ENCODE results near the gene KCNMA1. TPM values are rescaled to one million over a fixed set of nuclear protein-coding genes. Genes with fewer than 3 reads are reported as not detected.
"Not testable (repeated sequence)": the region's sequence is repeated elsewhere in the genome, so short reads cannot be mapped to it uniquely, and the experiment has no call there.

Gene KCNMA1
- total RNA-seq, 4 donors from 2014 or later: 68.4 to 170 (median 119) TPM

DNA sequence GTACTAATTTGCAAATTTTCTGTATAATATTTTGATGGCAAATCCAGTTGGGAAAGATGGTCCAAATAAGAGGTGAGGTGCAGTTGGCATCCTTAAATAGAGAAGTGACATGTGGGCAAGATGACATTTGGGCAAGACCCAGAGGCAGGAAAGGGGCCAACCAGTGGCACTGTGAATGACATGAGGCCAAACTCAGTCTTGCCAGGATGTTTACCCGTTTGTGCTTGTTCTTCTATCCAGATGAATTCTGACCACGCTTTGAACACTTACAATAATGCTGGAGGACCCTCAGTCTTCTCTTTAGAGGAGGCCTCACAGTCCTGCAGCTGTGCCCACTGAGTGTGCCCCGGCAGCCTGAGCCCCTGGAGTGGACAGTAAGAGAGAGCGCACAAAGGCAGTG is 45.1 kb downstream of the KCNMA1 start:
- no peak for DNase-seq
- peaks cover 10 to 20% (median 15%) of the 10 kb centered on the region in 4 donors for H3K4me1 ChIP-seq
- intact Hi-C loops (cut with DNase I; ENCODE audit: low total_unique reads): no loop called here
- H3K4me3 ChIP-seq: no peak overlapping the region
- no peaks in the 10 kb centered on the region for H3K9me3 ChIP-seq
- WGBS, 2 donors (ENCODE audit: low coverage in 1 of 2): 78% methylated on average over 4 of the region's 4 CpGs; no CpG with 5 or more reads in 1 of the 2 donors
- TF ChIP-seq POLR2A (IDR thresholded peaks at IDR 0.05): no peak
- TF ChIP-seq, protein P1, sequence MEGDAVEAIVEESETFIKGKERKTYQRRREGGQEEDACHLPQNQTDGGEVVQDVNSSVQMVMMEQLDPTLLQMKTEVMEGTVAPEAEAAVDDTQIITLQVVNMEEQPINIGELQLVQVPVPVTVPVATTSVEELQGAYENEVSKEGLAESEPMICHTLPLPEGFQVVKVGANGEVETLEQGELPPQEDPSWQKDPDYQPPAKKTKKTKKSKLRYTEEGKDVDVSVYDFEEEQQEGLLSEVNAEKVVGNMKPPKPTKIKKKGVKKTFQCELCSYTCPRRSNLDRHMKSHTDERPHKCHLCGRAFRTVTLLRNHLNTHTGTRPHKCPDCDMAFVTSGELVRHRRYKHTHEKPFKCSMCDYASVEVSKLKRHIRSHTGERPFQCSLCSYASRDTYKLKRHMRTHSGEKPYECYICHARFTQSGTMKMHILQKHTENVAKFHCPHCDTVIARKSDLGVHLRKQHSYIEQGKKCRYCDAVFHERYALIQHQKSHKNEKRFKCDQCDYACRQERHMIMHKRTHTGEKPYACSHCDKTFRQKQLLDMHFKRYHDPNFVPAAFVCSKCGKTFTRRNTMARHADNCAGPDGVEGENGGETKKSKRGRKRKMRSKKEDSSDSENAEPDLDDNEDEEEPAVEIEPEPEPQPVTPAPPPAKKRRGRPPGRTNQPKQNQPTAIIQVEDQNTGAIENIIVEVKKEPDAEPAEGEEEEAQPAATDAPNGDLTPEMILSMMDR (IDR thresholded peaks at IDR 0.05): no peak
- no peak for TF ChIP-seq EP300 (IDR thresholded peaks at IDR 0.05; ENCODE audit: low read depth)
- no peak for TF ChIP-seq POLR2AphosphoS5 (IDR thresholded peaks at IDR 0.05)
- H3K36me3 ChIP-seq: no peaks in the 10 kb centered on the region
- in situ Hi-C loops (cut with MboI; ENCODE audit: low pct_ligation_motif_present in 1 of 4, low pct_unique_long_range_greater_than_20kb in 1 of 4, low sequenced_read_pairs in 3 of 4): no loop called here
- H3K27me3 ChIP-seq: no peaks in the 10 kb centered on the region
- peak overlapping the region; percentile 6 to 83 (median 28) for H3K27ac ChIP-seq

DNA sequence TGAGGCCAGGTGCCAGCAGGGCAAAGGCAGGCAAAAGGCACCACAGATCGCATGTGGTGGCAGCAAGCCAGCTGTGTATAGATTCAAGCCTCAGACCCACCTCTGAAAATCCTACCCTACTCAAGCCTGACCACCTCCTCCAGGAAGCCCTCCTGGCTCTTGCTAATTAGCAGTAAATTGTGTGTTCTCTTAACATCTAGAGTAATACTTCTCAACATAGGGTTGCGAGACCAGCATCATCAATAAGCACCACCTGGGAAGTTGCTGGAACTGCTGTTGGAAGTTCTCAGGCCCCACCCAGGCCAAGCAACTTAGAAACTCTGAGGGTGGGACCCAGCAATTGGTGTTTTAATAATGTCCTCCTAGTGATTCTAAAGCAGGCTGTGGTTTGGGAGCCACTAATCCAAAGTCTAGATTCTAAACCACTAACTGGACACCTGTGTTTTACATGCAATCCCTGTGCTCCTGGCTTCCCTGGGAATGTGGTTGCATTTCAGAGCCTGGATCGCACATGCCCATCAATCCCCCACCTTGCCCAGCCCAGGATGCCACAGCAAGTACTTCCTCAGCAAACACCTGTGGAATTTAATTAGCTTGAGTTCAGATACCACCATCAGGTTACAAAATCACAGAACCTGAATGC is 46.2 kb downstream of the KCNMA1 start:
- H3K36me3 ChIP-seq: no peaks in the 10 kb centered on the region
- TF ChIP-seq POLR2AphosphoS5 (IDR thresholded peaks at IDR 0.05): no peak
- no peak for TF ChIP-seq EP300 (IDR thresholded peaks at IDR 0.05; ENCODE audit: low read depth)
- TF ChIP-seq POLR2A (IDR thresholded peaks at IDR 0.05): no peak
- TF ChIP-seq, protein P1 (IDR thresholded peaks at IDR 0.05): no peak
- in situ Hi-C loops (cut with MboI; ENCODE audit: low pct_ligation_motif_present in 1 of 4, low pct_unique_long_range_greater_than_20kb in 1 of 4, low sequenced_read_pairs in 3 of 4) (no loop called here), intact Hi-C loops (cut with DNase I; ENCODE audit: low total_unique reads) (no loop called here)
- 80 to 82% methylated on average over 1 to 3 of the region's 3 CpGs for WGBS, 2 donors (ENCODE audit: low coverage in 1 of 2)
- DNase-seq: no peak
- no peak overlapping the region for H3K4me3 ChIP-seq
- H3K4me1 ChIP-seq: peaks cover 10 to 31% (median 22%) of the 10 kb centered on the region in 4 donors
- no peaks in the 10 kb centered on the region for H3K9me3 ChIP-seq
- peak overlapping the region; percentile 17 to 83 (median 78) for H3K27ac ChIP-seq
- H3K27me3 ChIP-seq: no peaks in the 10 kb centered on the region

DNA sequence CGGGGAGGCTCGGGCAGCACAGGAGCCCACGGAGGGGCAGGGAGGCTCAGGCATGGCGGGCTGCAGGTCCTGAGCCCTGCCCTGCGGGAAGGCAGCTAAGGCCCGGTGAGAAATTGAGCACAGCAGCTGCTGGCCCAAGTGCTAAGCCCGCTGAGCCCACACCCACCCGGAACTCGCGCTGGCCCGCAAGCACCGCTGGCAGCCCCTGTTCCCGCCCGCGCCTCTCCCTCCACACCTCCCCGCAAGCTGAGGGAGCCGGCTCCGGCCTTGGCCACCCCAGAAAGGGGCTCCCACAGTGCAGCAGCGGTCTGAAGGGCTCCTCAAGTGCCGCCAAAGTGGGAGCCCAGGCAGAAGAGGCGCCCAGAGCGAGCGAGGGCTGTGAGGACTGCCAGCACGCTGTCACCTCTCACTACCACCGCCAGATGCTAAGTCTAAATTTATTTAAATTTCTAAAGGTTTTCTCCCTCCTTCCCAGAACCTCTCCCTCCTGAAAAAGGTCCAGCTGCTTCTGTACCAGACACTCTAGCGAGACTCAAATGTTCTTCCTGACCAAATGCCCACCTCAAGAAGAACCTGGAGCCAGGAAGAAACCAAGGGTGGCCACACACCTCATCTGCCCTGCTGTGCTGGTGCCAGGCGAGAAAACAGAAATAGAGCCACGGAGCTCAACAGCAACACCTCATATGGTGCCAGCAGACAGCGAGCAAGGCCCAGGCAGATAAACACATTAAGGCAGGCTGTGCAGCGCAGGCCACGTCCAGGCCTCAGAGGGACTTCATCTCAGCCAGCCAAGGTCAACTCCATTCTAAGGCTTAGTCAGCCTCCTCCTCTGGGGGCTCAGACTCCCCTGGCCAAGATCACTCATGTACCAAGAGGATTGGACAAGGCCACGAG is 47.0 kb downstream of the KCNMA1 start:
- H3K4me3 ChIP-seq: no peak overlapping the region
- peaks cover 10 to 31% (median 24%) of the 10 kb centered on the region in 4 donors for H3K4me1 ChIP-seq
- WGBS, 2 donors (ENCODE audit: low coverage in 1 of 2): 90% methylated on average over 26 of the region's 32 CpGs; no CpG with 5 or more reads in 1 of the 2 donors
- in situ Hi-C loops (cut with MboI; ENCODE audit: low pct_ligation_motif_present in 1 of 4, low pct_unique_long_range_greater_than_20kb in 1 of 4, low sequenced_read_pairs in 3 of 4) (no loop called here), intact Hi-C loops (cut with DNase I; ENCODE audit: low total_unique reads) (no loop called here)
- H3K27ac ChIP-seq: peak overlapping the region; percentile 17 to 83 (median 78)
- TF ChIP-seq, protein P1 (IDR thresholded peaks at IDR 0.05): no peak
- TF ChIP-seq POLR2A (IDR thresholded peaks at IDR 0.05) (no peak), POLR2AphosphoS5 (IDR thresholded peaks at IDR 0.05) (no peak), EP300 (IDR thresholded peaks at IDR 0.05; ENCODE audit: low read depth) (no peak)
- no peaks in the 10 kb centered on the region for H3K36me3 ChIP-seq
- H3K9me3 ChIP-seq: no peaks in the 10 kb centered on the region
- no peak for DNase-seq
- H3K27me3 ChIP-seq: no peaks in the 10 kb centered on the region

DNA sequence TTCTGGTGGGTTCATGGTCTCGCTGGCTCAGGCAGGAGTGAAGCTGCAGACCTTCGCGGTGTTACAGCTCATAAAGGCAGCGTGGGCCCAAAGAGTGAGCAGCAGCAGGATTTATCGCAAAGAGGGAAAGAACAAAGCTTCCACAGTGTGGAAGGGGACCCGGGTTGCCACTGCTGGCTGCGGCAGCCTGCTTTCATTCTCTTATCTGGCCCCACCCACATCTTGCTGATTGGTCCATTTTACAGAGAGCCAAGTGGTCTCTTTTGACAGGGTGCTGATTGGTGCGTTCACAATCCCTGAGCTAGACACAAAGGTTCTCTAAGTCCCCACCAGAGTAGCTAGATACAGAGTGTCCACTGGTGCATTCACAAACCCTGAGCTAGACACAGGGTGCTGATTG is 47.9 kb downstream of the KCNMA1 start:
- Histone ChIP-seq H3K27ac (peak overlapping the region in 3 of 4 donors; percentile 76 to 83 (median 81)), H3K4me1 (peaks cover 10 to 31% (median 24%) of the 10 kb centered on the region in 4 donors)
- 87 to 100% methylated on average over 1 to 8 of the region's 8 CpGs for WGBS, 2 donors (ENCODE audit: low coverage in 1 of 2)
- H3K27me3 ChIP-seq; H3K9me3 ChIP-seq; DNase-seq; intact Hi-C loops (cut with DNase I; ENCODE audit: low total_unique reads); in situ Hi-C loops (cut with MboI; ENCODE audit: low pct_ligation_motif_present in 1 of 4, low pct_unique_long_range_greater_than_20kb in 1 of 4, low sequenced_read_pairs in 3 of 4); H3K36me3 ChIP-seq; H3K4me3 ChIP-seq: not testable (repeated sequence)
